Measurements from ENCODE around the gene ABR. TPM values are rescaled to one million over a fixed set of nuclear protein-coding genes. Genes with fewer than 3 reads are reported as not detected.

Gene ABR
- polyA plus RNA-seq, 1 donor from 2014 or later, result 34.5 TPM

GRCh38 chr17:1076299-1076981 is 103.3 kb downstream of the ABR start:
- no peak overlapping the region for H3K4me3 ChIP-seq (ENCODE audit: low read length)

GRCh38 chr17:1074886-1075605 is 104.7 kb downstream of the ABR start:
- Histone ChIP-seq H3K79me2 (replicated peaks; ENCODE audit: insufficient read depth, low read length) (no peaks in the 10 kb centered on the region), H4K20me1 (ENCODE audit: insufficient read depth) (no peaks in the 10 kb centered on the region), H3K27ac (ENCODE audit: low read length) (no peak overlapping the region), H3K36me3 (ENCODE audit: insufficient read depth, low read length) (no peaks in the 10 kb centered on the region), H3K4me2 (ENCODE audit: low read length) (no peak overlapping the region), H3K9me2 (ENCODE audit: insufficient read depth, low read length) (no peaks in the 10 kb centered on the region), H3K9me3 (ENCODE audit: low read length) (no peaks in the 10 kb centered on the region), H2AFZ (ENCODE audit: low read depth, low read length) (no peak overlapping the region), H3K27me3 (ENCODE audit: insufficient read depth, low read depth, low read length) (no peaks in the 10 kb centered on the region), H3F3A (ENCODE audit: insufficient read depth, low read length, poor library complexity, severe bottlenecking) (no peaks in the 10 kb centered on the region), H3K4me3 (ENCODE audit: low read length) (no peak overlapping the region), H3K9ac (ENCODE audit: low read length) (no peak overlapping the region)
- TF ChIP-seq MXI1 (conservative IDR thresholded peaks at IDR 0.05; ENCODE audit: poor library complexity, severe bottlenecking) (no peak), EZH2 (IDR thresholded peaks at IDR 0.05; ENCODE audit: borderline replicate concordance, insufficient read depth, low read length, poor library complexity, severe bottlenecking) (no peak), POLR2AphosphoS5 (IDR thresholded peaks at IDR 0.05) (no peak), EP300 (conservative IDR thresholded peaks at IDR 0.05; ENCODE audit: poor library complexity, severe bottlenecking) (no peak), TAF1 (IDR thresholded peaks at IDR 0.05; ENCODE audit: low read depth) (no peak), RAD21 (conservative IDR thresholded peaks at IDR 0.05) (no peak), SMC3 (conservative IDR thresholded peaks at IDR 0.05; ENCODE audit: poor library complexity) (no peak)
- TF ChIP-seq, protein P1, sequence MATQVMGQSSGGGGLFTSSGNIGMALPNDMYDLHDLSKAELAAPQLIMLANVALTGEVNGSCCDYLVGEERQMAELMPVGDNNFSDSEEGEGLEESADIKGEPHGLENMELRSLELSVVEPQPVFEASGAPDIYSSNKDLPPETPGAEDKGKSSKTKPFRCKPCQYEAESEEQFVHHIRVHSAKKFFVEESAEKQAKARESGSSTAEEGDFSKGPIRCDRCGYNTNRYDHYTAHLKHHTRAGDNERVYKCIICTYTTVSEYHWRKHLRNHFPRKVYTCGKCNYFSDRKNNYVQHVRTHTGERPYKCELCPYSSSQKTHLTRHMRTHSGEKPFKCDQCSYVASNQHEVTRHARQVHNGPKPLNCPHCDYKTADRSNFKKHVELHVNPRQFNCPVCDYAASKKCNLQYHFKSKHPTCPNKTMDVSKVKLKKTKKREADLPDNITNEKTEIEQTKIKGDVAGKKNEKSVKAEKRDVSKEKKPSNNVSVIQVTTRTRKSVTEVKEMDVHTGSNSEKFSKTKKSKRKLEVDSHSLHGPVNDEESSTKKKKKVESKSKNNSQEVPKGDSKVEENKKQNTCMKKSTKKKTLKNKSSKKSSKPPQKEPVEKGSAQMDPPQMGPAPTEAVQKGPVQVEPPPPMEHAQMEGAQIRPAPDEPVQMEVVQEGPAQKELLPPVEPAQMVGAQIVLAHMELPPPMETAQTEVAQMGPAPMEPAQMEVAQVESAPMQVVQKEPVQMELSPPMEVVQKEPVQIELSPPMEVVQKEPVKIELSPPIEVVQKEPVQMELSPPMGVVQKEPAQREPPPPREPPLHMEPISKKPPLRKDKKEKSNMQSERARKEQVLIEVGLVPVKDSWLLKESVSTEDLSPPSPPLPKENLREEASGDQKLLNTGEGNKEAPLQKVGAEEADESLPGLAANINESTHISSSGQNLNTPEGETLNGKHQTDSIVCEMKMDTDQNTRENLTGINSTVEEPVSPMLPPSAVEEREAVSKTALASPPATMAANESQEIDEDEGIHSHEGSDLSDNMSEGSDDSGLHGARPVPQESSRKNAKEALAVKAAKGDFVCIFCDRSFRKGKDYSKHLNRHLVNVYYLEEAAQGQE (IDR thresholded peaks at IDR 0.05; ENCODE audit: borderline replicate concordance), result no peak

More at GRCh38 chr17:1076299-1076981, 103.3 kb downstream of the ABR start:
- Histone ChIP-seq H3K4me2 (ENCODE audit: low read length) (no peak overlapping the region), H2AFZ (ENCODE audit: low read depth, low read length) (no peak overlapping the region), H3K9ac (ENCODE audit: low read length) (no peak overlapping the region), H3F3A (ENCODE audit: insufficient read depth, low read length, poor library complexity, severe bottlenecking) (no peaks in the 10 kb centered on the region), H3K79me2 (replicated peaks; ENCODE audit: insufficient read depth, low read length) (no peaks in the 10 kb centered on the region), H3K9me2 (ENCODE audit: insufficient read depth, low read length) (no peaks in the 10 kb centered on the region), H4K20me1 (ENCODE audit: insufficient read depth) (no peaks in the 10 kb centered on the region), H3K36me3 (ENCODE audit: insufficient read depth, low read length) (no peaks in the 10 kb centered on the region), H3K9me3 (ENCODE audit: low read length) (no peaks in the 10 kb centered on the region), H3K27me3 (ENCODE audit: insufficient read depth, low read depth, low read length) (no peaks in the 10 kb centered on the region), H3K27ac (ENCODE audit: low read length) (no peak overlapping the region)
- TF ChIP-seq TAF1 (IDR thresholded peaks at IDR 0.05; ENCODE audit: low read depth) (no peak), POLR2AphosphoS5 (IDR thresholded peaks at IDR 0.05) (no peak), SMC3 (conservative IDR thresholded peaks at IDR 0.05; ENCODE audit: poor library complexity) (no peak), MXI1 (conservative IDR thresholded peaks at IDR 0.05; ENCODE audit: poor library complexity, severe bottlenecking) (no peak), EZH2 (IDR thresholded peaks at IDR 0.05; ENCODE audit: borderline replicate concordance, insufficient read depth, low read length, poor library complexity, severe bottlenecking) (no peak), RAD21 (conservative IDR thresholded peaks at IDR 0.05) (no peak), EP300 (conservative IDR thresholded peaks at IDR 0.05; ENCODE audit: poor library complexity, severe bottlenecking) (no peak)
- TF ChIP-seq, protein P2, sequence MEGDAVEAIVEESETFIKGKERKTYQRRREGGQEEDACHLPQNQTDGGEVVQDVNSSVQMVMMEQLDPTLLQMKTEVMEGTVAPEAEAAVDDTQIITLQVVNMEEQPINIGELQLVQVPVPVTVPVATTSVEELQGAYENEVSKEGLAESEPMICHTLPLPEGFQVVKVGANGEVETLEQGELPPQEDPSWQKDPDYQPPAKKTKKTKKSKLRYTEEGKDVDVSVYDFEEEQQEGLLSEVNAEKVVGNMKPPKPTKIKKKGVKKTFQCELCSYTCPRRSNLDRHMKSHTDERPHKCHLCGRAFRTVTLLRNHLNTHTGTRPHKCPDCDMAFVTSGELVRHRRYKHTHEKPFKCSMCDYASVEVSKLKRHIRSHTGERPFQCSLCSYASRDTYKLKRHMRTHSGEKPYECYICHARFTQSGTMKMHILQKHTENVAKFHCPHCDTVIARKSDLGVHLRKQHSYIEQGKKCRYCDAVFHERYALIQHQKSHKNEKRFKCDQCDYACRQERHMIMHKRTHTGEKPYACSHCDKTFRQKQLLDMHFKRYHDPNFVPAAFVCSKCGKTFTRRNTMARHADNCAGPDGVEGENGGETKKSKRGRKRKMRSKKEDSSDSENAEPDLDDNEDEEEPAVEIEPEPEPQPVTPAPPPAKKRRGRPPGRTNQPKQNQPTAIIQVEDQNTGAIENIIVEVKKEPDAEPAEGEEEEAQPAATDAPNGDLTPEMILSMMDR (IDR thresholded peaks at IDR 0.05; ENCODE audit: poor library complexity, severe bottlenecking), result no peak
- TF ChIP-seq, protein P1 (IDR thresholded peaks at IDR 0.05; ENCODE audit: borderline replicate concordance), result no peak
